Colonic mucosa (tissue), 4 donors: ENCODE results near the gene RPL41. TPM values are rescaled to one million over a fixed set of nuclear protein-coding genes. Genes with fewer than 3 reads are reported as not detected.

Source experiments
- DNase-seq: peaks from one replicate; pipeline ENCODE4 v3.0.0-alpha.2; 2020
- H3K27ac ChIP-seq: fragments of 200-600 bp; one replicate; pipeline ENCODE4 v1.8.0; 2021
- H3K27me3 ChIP-seq: fragments of 200-600 bp; one replicate; pipeline ENCODE4 v1.8.0; 2021
- H3K36me3 ChIP-seq: fragments of 200-600 bp; one replicate; pipeline ENCODE4 v1.8.0; 2021
- H3K4me1 ChIP-seq: fragments of 200-600 bp; one replicate; pipeline ENCODE4 v1.8.0; 2021; ENCODE audit warnings: mild to moderate bottlenecking
- H3K4me3 ChIP-seq: fragments of 200-600 bp; one replicate; pipeline ENCODE4 v1.8.0; 2021
- H3K9ac ChIP-seq, 2 donors: one replicate each; pipeline ENCODE4 v1.7.0; 2013; ENCODE audit warnings: control low read depth in 2 of 2, low read depth in 2 of 2, low read length in 2 of 2
- H3K9me3 ChIP-seq: fragments of 200-600 bp; one replicate; pipeline ENCODE4 v1.8.0; 2021
- intact Hi-C: fragments of 100-400 bp; cut with DNase I; formaldehyde crosslinking; loops from one replicate; pipeline ENCODE4 v1.14.1; 2022
- total RNA-seq, 2 donors: library from RNA; stranded (reverse); fragmentation: NEBNext Ultra II Directional in 1 of 2; extraction: Animal tissue kit (Norgen Biotek cat#: 25700) in 1 of 2; gene quantifications; one replicate each; pipeline ENCODE4 v1.2.1, GENCODE V29; 2021
- TF ChIP-seq, protein P1 (sequence below): fragments of 200-600 bp; IDR thresholded peaks from one replicate; pipeline ENCODE4 v1.8.0; 2022; ENCODE audit warnings: antibody characterized with exemption, mild to moderate bottlenecking
- donor health status: healthy.
- donor health status: DM: no; HTN: no; CAD: no.
- donor health status: DM: no; HTN: no; CAD: no.

Gene RPL41
- total RNA-seq, 2 donors from 2014 or later, result 3,248 to 3,669 TPM

DNA sequence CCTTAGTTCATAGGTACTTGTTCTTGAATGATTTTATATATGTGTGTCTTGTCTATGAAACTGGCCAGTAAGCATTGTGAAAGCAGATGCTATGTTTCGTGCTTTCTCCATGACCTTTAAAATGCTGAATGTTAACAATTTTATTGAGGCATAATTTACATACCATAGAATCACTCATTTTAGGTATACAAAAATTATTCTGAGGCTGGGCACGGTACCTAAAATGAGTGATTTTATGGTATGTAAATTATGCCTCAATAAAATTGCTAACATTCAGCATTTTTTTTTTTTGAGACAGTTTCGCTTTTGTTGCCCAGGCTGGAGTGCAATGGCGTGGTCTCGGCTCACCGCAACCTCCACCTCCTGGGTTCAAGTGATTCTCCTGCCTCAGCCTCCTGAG lies 18.5 kb downstream of the RPL41 start:
- Histone ChIP-seq H3K27ac (no peak overlapping the region), H3K4me1 (peaks cover 1% of the 10 kb centered on the region), H3K4me3 (no peak overlapping the region), H3K27me3 (no peaks in the 10 kb centered on the region), H3K36me3 (peaks cover 12% of the 10 kb centered on the region), H3K9ac (no peak overlapping the region), H3K9me3 (no peaks in the 10 kb centered on the region)
- intact Hi-C loops, result no loop called here
- TF ChIP-seq, protein P1, sequence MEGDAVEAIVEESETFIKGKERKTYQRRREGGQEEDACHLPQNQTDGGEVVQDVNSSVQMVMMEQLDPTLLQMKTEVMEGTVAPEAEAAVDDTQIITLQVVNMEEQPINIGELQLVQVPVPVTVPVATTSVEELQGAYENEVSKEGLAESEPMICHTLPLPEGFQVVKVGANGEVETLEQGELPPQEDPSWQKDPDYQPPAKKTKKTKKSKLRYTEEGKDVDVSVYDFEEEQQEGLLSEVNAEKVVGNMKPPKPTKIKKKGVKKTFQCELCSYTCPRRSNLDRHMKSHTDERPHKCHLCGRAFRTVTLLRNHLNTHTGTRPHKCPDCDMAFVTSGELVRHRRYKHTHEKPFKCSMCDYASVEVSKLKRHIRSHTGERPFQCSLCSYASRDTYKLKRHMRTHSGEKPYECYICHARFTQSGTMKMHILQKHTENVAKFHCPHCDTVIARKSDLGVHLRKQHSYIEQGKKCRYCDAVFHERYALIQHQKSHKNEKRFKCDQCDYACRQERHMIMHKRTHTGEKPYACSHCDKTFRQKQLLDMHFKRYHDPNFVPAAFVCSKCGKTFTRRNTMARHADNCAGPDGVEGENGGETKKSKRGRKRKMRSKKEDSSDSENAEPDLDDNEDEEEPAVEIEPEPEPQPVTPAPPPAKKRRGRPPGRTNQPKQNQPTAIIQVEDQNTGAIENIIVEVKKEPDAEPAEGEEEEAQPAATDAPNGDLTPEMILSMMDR, result no peak
- DNase-seq, result no peak

DNA sequence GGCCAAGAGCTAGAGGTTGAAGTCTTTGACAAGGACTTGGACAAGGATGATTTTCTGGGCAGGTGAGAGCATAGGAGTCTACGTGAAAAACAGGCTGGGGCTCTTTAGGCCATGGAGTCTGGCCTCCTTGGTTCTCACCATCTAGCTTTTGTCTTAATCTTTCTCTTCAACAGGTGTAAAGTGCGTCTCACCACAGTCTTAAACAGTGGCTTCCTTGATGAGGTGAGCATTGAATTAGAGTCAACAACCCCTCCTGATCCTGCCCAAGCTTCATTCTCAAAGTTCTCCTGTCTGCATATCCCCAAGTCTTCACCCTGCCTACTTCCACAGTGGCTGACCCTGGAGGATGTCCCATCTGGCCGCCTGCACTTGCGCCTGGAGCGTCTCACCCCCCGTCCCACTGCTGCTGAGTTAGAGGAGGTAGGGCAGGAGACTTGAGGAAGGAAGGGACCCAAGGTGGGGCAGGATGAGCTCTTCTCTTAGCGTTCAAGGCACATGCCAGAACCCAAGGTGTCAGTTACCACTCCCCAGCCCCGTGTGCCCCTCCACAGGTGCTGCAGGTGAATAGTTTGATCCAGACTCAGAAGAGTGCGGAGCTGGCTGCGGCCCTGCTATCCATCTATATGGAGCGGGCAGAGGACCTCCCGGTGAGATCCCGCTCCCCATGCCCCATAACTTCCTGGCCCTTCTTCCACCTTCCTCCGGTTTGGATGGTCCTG lies 21.6 kb downstream of the RPL41 start:
- no peak overlapping the region for H3K27ac ChIP-seq
- intact Hi-C loops, result no loop called here
- no peaks in the 10 kb centered on the region for H3K4me1 ChIP-seq
- TF ChIP-seq, protein P1, result no peak
- no peak overlapping the region for H3K4me3 ChIP-seq
- DNase-seq, result no peak
- no peaks in the 10 kb centered on the region for H3K27me3 ChIP-seq
- H3K36me3 ChIP-seq, result peaks cover 17% of the 10 kb centered on the region
- no peaks in the 10 kb centered on the region for H3K9me3 ChIP-seq
- no peak overlapping the region for H3K9ac ChIP-seq

DNA sequence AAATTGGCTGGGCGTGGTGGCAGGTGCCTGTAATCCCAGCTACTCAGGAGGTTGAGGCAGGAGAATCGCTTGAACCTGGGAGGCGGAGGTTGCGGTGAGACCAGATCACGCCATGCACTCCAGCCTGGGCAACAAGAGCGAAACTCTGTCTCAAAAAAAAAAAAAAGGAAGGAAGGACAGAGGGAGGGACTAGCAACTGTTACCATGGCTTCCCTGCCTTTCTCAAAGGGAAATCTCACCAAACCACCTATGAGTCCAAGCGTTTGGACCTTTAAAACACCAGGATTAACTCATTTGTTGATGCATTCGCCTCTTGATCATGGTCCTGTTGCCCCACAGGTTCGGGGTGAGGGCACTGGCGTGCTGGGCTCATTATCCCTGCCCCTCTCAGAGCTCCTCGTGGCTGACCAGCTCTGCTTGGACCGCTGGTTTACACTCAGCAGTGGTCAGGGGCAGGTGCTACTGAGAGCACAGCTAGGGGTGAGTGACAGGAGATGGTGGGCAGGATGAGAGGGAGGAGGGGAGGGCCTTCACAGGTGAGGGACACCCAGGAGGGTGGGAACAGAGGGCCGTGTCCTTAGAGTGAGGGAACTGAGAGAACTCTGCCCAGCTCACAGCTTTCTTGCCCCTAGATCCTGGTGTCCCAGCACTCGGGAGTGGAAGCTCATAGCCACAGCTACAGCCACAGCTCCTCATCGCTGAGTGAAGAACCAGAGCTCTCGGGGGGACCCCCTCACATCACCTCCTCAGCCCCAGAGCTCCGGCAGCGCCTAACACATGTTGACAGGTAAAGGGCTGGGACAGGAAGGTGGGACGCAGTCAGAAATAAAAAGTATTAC lies 25.7 kb downstream of the RPL41 start:
- Histone ChIP-seq H3K4me3 (no peak overlapping the region), H3K4me1 (no peaks in the 10 kb centered on the region), H3K27ac (no peak overlapping the region), H3K27me3 (no peaks in the 10 kb centered on the region), H3K9ac (no peak overlapping the region), H3K36me3 (peaks cover 15% of the 10 kb centered on the region), H3K9me3 (no peaks in the 10 kb centered on the region)
- TF ChIP-seq, protein P1, result no peak
- DNase-seq, result no peak
- intact Hi-C loops, result no loop called here

DNA sequence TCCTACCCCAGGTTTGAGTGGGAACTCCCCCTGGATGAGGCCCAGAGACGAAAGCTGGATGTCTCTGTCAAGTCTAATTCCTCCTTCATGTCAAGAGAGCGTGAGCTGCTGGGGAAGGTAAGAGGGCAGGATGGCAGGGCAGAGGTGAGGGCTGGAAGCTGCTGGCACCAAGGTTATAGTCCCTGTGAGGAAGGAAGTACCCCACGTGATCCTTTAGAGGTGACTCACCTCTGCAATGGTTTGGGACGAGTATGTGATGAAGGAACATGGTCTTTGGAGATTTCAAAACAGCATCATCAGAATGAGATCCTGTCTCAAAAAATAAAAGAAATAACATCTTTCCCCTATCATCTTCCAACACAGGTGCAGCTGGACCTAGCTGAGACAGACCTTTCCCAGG lies 26.8 kb downstream of the RPL41 start:
- no peak for DNase-seq
- intact Hi-C loops, result no loop called here
- Histone ChIP-seq H3K9ac (no peak overlapping the region), H3K9me3 (no peaks in the 10 kb centered on the region), H3K36me3 (peaks cover 13% of the 10 kb centered on the region), H3K27ac (peak overlapping the region; percentile 44), H3K27me3 (no peaks in the 10 kb centered on the region), H3K4me1 (no peaks in the 10 kb centered on the region), H3K4me3 (no peak overlapping the region)
- TF ChIP-seq, protein P1, result no peak

DNA sequence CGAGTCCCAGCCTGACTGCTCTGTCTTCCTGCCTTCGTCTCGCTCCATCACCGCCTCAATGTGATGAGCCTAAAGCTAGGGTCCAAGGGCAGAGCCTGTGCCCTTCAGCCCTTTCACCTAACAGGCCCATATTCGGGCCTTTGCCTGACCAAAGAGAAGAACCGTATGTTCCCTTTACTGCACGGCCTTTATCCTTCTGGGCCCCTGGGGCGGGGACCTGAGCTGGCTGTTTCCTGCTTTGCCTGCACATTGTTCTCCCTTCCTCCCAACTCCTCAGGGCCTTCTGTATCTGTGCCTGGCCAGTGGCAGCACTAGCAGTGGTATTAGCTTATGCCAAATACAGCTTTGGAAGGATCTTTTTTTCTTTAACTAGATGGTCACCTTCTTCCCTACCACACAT lies 27.4 kb downstream of the RPL41 start:
- H3K36me3 ChIP-seq, result peaks cover 8% of the 10 kb centered on the region
- H3K9me3 ChIP-seq, result no peaks in the 10 kb centered on the region
- no peaks in the 10 kb centered on the region for H3K27me3 ChIP-seq
- H3K9ac ChIP-seq, result peak overlapping the region in 1 of 2 donors; percentile 51
- H3K4me3 ChIP-seq, result no peak overlapping the region
- no peaks in the 10 kb centered on the region for H3K4me1 ChIP-seq
- TF ChIP-seq, protein P1, result no peak
- intact Hi-C loops, result no loop called here
- no peak for DNase-seq
- peak overlapping the region; percentile 44 for H3K27ac ChIP-seq
